HTERT RPE-1 (cell line): ENCODE data around the gene EXD3.

Experiments used
- in situ Hi-C: fragments of 300-500 bp; cut with MboI; formaldehyde crosslinking; loops from 4 replicates; pipeline ENCODE4 v1.14.3; 2020; ENCODE audit warnings: low sequenced_read_pairs

Gene EXD3

DNA sequence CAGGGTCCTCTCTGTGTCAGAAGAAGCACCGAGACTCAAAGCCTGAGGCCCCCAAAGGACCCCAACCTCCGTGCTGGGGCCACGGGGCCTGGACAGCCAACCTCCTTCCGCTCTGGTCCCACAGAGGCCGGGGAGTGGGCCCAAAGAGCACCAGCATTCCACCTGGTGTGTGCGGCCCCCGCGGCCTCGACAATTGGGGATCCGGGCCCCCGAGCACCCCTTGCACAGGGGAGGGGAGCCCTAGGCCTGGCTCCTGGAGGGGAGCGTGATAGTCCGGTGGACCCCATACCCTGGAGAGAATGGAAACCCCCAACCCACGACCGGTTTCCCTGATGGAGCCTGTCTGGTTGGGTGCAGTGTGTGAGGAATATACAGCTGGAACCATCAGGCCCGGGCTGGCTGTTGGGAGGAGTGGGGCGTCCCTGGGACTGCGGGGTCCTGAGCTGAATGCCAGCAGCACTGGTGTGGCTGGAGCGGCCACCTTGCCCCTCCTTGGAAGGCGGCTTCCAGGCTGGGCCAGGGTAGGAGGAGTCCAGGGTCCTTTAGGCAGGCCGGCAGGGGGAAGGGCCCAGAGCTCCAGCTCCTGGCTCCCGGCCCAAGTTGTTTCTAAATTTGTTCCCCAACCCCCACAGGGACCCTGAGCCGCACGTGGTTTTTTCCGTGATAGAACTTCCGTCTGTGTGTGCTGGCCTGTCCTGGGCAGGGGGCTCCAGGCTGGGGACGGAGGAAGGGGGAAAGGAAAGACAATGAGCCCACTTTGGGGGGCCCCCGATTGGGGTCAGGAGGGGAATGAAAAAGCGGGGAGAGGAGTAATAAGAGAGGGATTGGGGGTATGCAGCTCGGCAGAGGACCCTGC lies 146.3 kb downstream of the EXD3 start:
- in situ Hi-C loops = no loop called here

DNA sequence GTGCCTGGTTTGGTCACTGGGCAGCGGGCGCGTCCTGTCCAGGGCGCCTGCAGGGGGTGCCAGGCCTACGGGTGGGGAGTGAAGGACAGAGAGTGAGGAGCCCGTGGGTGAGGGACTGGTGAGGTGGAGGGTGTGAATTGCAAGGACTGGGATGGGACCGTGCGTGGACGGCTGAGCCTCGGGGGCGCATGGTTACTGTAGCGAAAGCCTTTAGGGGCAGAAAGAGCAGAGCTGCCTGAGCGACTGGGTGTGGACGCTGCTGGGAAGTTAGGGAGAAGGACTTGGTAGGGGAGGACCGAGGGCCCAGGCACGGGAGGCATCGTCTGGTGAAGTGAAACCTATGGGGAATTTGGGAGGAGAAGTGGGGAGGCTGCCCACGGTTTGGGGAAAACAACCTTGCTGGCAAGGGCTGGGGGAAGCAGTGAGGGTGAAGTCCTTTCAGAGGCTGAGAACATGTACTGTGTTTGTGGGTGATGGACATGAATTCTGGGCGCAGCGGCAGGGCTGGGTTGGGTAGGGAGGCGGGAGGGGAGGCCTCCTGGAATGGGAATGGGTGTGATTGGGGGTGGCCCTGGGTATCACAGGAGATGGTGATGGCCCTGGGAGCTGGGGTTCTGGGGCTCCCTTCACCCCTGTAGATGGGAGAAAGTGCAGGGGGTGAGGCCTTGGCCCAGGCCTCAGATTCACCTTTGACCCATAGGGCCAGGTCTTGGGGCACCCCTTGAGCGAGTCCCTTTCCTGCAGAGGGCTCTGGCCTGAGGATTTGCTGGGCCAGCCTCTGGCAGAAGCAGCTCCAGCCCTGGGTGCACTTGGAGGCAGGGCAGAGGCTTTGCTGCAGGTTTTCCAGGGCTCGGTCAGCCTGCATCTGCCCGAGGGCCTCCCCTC lies 147.1 kb downstream of the EXD3 start:
- in situ Hi-C loops = no loop called here

DNA sequence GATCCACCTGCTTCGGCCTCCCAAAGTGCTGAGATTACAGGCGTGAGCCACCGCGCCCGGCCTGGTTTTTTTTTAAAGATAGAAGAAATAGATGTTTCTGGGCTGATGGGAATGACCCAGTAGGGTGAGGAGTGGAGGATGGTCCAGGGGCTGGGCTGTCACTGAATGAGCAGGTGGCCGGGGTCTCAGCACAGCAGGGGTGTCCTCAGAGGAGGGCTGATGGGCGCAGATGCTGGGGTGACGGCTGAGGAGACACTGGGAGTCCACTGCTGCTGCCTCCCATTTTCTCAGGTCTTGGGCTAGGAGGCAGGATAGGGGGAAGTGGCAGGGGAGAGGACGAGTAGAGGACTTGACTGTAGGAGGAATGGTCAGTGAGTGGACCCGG lies 147.8 kb downstream of the EXD3 start:
- in situ Hi-C loops = no loop called here

DNA sequence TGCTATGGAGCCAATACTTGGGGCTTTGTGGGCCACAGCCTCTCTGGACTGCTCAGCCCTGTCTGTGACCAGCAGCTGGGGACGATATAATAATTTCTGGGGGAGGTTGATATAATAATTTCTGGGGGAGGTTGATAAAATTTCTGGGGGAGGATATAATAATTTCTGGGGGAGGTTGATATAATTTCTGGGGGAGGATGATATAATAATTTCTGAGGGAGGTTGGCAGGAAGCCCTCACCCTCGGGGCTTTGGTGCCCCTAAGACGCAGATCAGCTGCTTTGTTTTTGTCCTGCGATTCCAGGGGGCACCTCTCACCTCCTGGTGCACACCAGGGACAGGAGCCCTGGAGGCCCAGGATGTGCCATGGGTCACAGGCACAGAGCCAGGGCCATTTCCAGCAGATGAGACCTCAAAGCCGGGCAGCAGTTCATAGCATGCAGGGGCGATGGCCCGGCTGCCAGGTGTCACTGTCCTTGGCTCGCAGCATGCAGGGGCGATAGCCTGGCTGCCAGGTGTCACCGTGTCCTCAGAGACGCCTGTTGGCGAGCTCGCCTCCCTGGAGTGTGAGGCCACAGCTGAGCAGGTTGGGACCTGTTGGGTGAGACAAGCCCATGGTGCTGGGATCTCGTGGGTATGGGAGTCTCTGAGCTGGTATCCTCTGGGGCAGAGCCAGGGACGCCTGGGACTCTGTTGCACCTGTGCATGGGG lies 149.2 kb downstream of the EXD3 start:
- in situ Hi-C loops = no loop called here

DNA sequence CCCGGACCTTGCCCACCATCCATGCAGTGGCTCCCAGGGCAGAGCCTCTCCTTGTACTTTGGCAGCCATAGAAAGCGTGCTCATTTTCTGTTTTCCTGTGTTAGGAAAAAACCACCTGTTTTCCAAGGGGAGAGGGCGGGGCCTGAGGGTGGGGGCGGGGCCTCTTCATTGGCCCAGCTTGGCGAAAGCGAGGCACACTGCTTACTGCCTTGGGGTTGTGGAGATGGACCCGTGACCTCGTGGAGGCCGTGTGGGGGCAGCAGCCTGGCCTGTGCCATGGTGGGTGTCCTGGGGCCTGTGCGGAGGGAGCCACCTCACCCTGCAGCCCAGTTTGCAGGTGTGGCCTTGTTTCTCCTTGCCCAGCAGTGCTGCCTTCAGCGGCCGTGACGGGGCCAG lies 149.9 kb downstream of the EXD3 start:
- in situ Hi-C loops = no loop called here

DNA sequence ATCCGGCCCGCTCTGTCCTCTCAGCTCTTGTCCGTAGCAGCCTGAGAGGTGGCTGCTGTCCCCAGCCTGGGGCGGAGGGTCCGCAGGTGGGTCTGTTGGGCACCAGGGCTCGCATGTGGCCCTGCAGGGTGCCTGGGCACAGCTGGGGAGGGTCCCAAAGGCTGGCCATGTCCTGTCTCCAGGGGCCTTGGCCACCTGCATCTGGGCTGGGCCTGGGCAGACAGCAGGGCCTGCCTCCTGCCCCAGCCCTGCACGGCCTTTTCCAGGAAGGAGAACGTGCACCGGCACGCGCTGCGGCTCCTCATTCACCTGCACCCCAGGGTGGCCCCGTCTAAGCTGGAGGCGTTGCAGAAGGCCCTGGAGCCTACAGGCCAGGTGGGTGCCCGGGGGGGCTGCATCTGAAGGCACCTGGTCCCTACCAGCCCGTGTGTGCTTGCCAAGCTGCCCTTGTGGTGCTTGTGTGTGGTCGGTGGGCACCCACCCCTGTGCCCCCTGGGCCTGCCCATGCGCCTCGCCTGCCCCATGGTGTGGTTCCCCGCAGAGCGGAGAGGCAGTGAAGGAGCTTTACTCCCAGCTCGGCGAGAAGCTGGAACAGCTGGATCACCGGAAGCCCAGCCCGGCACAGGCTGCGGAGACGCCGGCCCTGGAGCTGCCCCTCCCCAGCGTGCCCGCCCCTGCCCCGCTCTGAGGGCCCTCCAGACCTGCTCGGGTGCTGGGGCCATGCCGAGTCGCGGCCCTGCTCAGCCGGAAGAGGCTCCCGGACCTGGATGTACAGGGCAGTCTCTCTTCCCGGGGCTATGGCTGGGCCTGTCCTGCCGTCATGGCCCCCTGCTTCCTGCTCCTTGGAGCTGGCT lies 150.5 kb downstream of the EXD3 start:
- in situ Hi-C loops = no loop called here

DNA sequence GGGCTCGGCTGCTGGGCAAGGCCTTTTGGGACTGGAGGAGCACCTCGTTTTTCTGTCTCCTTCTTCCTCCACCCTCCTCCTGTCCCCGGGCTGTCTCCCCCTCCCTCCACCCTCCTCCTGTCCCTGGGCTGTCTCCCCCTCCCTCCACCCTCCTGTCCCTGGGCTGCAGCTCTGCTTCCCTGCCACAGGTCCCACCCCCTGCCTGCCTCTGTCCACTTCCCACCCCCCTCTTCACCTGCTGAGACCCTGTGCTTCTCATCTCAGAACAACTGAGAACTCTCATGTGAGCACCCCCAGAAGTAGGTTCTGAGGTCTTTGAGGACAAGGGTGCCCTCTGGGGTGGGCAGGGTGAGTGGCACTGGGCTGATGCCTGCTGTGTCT lies 151.3 kb downstream of the EXD3 start:
- in situ Hi-C loops = no loop called here

DNA sequence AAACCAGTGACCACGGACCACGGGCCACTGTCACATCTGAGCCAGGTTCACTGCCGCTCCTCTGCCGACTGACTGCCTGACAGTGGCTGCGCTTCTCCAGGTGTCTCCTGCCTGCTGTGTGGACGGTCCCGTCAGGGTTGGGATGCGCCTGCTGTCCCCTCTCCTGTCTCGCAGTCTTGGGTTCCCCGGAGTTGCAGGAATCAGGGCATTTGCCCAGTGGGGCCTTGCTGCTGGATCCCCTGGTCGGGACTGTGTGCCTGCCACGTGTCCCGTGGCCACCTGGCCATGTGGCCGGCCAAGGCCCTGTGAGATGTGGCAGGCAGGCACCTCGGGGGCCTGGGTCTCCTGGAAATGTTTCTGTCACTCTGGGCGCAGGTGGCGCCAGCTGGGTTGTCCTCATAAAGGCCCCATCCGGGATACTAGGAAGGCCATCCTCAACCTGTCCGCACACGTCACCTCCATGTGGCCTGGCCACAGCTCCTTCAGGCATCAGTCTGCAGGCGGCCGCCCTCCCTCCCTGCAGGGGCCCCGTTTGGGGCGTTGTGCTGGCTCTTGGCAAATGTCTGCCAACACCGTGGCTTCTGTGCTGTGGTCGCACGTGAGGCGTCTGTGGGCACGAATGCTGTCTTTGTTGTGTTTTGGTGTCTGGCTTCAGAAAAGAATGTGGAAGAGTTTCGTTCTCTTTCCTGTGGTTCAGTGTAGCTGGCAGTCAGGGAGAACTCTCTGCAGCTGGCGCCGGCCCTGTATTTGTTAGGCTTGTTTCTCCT lies 151.8 kb downstream of the EXD3 start:
- in situ Hi-C loops = no loop called here

DNA sequence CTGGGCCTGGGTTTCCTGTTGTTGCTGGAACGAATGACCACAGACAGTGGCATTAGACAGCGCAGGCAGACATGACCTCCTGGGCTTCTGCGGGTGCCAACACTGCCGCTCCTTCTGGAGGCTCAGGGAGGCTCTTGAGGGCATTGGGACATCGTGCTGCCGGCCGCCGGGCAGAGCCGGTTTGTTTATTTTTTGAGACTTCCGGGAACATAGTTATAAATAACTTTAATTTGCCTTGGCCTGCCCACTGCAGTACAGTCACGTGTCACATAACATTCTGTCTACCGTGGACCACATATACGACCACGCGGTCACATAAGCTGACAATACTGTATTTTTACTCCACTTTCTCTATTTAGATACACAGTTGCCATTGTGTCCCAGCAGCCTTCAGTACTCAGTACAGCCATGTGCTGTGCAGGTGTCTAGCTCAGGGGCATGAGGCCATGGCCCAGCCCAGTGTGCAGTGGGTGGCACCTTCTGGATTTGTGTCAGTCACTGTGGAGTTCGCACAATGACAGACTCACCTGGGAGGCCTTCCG lies 153.7 kb downstream of the EXD3 start:
- in situ Hi-C loops = no loop called here

DNA sequence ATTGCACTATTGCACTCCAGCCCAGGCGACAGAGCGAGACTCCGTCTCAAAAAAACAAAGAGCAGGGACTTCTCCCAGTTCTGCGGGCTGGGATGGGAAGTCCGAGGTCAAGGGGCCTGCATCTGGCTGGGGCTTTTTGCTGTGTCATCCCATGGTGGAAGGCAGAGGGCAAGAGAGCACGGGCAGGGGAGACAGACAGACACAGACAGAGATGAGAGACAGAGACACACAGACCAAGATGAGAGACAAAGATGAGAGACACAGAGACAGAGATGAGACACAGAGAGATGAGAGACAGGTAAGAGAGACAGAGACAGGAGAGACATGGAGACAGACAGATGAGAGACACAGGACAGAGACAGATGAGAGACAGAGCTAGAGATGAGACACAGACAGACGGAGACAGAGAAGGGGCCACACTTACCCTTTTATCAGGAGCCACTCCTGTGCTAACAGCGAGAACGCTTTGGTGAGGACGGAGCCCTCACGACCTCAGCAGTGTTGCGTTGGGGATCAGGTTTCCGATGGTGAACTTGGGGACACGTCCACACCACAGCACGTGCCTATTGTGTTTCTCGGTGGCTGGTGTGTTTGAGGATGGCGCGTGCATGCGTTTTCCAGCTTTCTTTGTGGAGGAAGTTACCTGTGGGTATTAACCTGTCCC lies 154.3 kb downstream of the EXD3 start:
- in situ Hi-C loops = no loop called here

DNA sequence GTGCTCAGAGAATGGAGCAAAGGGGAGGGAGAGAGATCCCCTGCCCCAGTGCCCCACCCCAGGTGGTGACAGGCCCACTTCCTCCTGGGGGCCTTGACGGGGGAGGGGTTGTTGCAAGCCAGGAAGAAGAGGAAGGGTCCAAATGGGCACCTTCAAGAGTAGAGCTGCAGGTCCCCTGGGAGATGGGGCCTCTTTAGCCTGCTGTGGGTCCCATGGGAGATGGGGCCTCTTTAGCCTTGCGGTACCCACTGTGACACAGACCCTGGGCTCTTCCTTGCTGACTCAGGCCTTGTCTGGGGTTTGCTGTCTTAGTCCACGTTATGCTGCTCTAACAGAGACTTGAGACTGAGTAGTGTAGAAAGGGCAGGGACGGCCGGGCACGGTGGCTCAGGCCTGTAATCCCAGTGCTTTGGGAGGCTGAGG lies 155.0 kb downstream of the EXD3 start:
- in situ Hi-C loops = no loop called here

DNA sequence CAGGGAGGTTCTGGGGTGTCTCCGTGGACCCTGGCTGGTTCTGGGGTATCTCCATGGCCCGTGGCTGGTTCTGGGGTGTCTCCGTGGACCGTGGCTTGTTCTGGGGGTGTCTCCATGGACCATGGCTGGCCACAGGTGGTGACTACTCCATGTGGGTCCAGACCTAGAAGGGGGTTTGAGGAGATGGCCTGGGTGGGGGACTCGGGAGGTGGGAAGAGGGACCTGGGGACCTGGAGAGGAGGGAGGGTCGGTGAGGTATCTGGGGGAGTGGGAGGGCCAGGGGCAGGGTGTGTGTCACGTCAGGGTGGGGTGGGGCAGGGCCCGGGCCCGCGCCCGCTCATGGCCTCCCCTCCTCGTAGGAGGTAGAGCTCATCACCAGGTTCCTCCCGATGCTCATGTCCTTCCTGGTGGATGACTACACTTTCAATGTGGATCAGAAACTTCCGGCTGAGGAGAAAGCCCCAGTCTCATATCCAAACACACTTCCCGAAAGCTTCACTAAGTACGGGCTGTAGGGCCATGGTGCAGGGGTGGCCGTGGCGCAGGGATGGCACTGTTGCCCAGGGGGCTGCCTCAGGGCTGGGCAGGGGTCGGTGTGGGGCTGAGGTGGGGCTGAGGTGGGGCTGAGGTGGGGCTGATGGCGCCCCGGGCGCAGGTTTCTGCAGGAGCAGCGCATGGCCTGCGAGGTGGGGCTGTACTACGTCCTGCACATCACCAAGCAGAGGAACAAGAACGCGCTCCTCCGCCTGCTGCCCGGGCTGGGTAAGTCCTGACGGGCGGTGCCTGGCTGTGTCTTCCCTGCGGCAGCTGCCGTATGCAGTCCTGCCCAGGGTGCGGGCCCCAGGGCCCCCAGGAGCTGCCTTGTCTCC lies 156.1 kb downstream of the EXD3 start:
- in situ Hi-C loops = no loop called here

DNA sequence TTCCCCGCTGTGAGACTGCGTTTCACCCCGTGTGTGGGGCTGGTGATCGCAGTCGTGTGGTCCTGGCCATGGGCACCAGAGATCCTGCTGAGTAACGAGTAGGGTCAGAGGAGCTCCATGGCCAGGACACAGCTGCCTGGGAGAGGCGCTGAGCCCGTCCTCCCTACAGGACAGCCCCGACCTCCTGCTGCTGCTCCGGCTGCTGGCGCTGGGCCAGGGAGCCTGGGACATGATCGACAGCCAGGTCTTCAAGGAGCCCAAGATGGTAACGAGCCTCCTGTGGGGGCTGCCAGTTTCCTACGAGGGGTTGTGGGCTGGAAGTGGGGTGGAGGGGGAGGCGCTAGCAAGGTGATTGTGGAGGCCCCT lies 156.8 kb downstream of the EXD3 start:
- in situ Hi-C loops = no loop called here

DNA sequence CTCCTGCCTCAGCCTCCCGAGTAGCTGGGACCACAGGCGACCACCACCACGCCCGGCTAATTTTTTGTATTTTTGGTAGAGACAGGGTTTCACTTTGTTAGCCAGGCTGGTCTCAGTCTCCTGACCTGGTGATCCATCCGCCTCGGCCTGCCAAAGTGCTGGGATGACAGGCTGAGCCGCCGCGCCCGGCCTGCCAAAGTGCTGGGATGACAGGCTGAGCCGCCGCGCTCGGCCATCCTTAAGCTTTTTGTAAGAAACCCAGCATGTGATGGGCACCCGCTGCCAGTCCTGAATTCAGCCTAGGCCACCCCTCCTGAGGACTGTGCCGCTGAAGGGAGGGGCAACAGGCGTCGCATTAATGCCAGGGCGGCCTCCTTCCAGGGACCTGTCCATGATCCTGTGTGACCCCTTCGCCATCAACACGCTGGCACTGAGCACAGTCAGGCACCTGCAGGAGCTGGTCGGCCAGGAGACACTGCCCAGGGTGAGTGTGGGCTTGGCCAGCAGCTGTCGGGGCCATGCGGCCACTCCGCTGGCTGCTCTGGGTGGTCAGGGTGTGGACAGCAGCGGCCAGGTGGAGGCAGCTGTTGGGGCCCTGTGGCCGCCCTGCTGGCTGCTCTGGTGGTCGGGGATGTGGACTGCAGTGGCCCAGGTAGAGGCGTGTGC lies 157.3 kb downstream of the EXD3 start:
- in situ Hi-C loops = no loop called here

DNA sequence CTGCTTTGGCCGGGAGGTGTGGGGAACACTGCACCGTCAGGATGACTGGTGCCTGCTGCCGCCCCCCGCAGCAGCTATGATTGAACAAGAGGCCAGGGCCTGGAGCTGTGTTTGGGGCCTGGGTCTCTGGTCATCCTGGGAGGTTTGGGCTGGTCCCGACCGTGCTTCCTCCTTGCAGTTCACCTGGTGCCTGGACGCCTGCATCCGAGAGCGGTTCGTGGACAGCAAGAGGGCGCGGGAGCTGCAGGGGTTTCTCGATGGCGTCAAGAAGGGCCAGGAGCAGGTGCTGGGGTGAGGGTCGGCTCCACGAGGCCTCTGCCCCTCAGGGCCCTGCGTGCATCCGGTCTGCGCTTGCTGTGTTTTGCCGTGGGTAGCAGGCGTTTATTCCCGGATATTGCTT lies 158.9 kb downstream of the EXD3 start:
- in situ Hi-C loops = no loop called here

DNA sequence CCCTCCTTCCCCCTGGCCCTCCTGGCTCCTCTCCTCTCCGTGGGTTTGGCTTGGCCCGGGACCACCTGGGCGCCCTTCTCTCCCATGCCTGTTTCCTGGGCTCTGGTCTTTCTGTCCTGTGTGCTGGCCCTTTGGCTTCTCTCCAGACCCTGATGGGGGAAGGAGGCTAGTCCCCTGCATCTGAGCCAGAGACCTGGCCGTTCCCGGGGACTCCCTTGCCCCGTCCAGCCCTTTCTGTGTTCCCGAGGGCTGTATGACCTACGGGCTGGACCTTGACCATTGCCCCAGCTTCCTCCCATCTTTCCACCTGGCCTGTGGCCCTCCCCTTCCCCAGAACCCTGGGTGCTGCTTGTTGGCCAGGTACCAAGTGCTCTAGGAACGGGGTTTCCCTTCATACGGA lies 159.5 kb downstream of the EXD3 start:
- in situ Hi-C loops = no loop called here

DNA sequence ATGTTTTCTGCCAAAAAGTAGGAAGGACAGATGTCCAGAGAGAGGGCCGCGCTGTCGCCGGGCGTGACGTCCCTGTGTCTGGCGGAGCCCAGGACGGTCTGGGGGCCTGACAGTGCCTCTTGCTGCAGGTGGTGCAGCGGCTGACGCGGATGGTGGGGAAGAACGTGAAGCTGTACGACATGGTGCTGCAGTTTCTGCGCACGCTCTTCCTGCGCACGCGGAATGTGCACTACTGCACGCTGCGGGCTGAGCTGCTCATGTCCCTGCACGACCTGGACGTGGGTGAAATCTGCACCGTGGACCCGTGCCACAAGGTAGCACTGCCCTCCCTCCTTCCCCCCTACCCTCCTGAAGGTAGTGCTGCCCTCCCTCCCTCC lies 160.1 kb downstream of the EXD3 start:
- in situ Hi-C loops = no loop called here
